K562 (cell line): Measurements from ENCODE around the gene TCEAL9. TPM values are rescaled to one million over a fixed set of nuclear protein-coding genes. Genes with fewer than 3 reads are reported as not detected.
A peak's percentile ranks its signal among the peaks of the same experiment; 100 is the strongest.

ENCODE experiments used
- ATAC-seq: fragments of 200-7000 bp; cut with Tn5 transposase; 3 replicates; pipeline ENCODE4 v1.9.1; 2020; ENCODE audit warnings: moderate library complexity
- BruUV-seq: library from RNA; stranded (reverse); fragments of 400-500 nt; replicated peaks from 2 replicates; lab custom pipeline; 2021; lab: Mats Ljungman, UMichigan
- CTCF ChIA-PET: fragments of 300-600 bp; formaldehyde crosslinking; extraction: SDS; loops from one replicate; lab custom pipeline; 2021; ENCODE audit warnings: low intra/inter-chr PET ratio; lab: Yijun Ruan, JAX
- POLR2A ChIA-PET: fragments of 300-600, 350-650 bp; sonication (Branson Sonifier 250); formaldehyde crosslinking; extraction: SDS; loops from one replicate; lab custom pipeline; 2021; ENCODE audit warnings: antibody characterized with exemption, inconsistent platforms; lab: Yijun Ruan, JAX
- DNase-seq, 4 experiments: peaks; one replicate each; pipeline versions ENCODE4 v3.0.0 to v3.0.0-alpha.2; 2011 to 2018; ENCODE audit warnings: low spot score in 3 of 4, mixed read lengths in 3 of 4; ENCODE audit errors: extremely low read depth in 1 of 4
- FAIRE-seq: peaks from 2 replicates; lab custom pipeline; 2011; peaks lifted over from hg19 to GRCh38; lab: Jason Lieb, UNC
- H2AFZ ChIP-seq: 2 replicates; pipeline ENCODE4 v1.6.0; 2011; ENCODE audit warnings: low read depth, low read length, control low read depth, inconsistent platforms
- H3K27ac ChIP-seq: fragments of 200-600 bp; 3 replicates; pipeline ENCODE4 v1.8.0; 2011; ENCODE audit warnings: low read depth, mild to moderate bottlenecking, control low read depth, inconsistent platforms, low read length, moderate library complexity, mixed read lengths; ENCODE audit errors: extremely low read depth
- H3K27me3 ChIP-seq, 2 experiments: fragments of 300-600 bp in 1 of 2; 2 replicates in 1 of 2; 3 replicates in 1 of 2; pipeline versions ENCODE4 v1.6.0 to v1.8.0; 2011; ENCODE audit warnings: inconsistent platforms in 2 of 2, low read length in 2 of 2, mild to moderate bottlenecking in 1 of 2, mixed read lengths in 1 of 2, moderate library complexity in 1 of 2; ENCODE audit not compliant: control insufficient read depth in 2 of 2, insufficient read depth in 2 of 2
- H3K36me3 ChIP-seq: fragments of 300-600 bp; 3 replicates; pipeline ENCODE4 v1.8.0; 2011; ENCODE audit warnings: mild to moderate bottlenecking, low read length, inconsistent platforms; ENCODE audit not compliant: control insufficient read depth, insufficient read depth
- H3K4me1 ChIP-seq, 2 experiments: fragments of 200-600 bp in 1 of 2; replicated peaks in 1 of 2; 2 replicates in 1 of 2; 3 replicates in 1 of 2; pipeline versions ENCODE4 v1.5.1 to v1.8.0; 2011; ENCODE audit warnings: inconsistent platforms in 2 of 2, low read length in 2 of 2, mild to moderate bottlenecking in 1 of 2, mixed read lengths in 1 of 2, moderate library complexity in 1 of 2; ENCODE audit not compliant: control insufficient read depth in 2 of 2, insufficient read depth in 2 of 2
- H3K4me2 ChIP-seq: 2 replicates; pipeline ENCODE4 v1.6.1; 2011; ENCODE audit warnings: low read length, control low read depth, inconsistent platforms, mixed read lengths; ENCODE audit not compliant: insufficient read depth
- H3K4me3 ChIP-seq: fragments of 200-600 bp; sonication (generic), shearing (Covaris generic); 2 replicates; pipeline ENCODE4 v1.5.1; 2016; ENCODE audit warnings: control low read depth, inconsistent platforms
- H3K79me2 ChIP-seq: fragments of 200-600 bp; 3 replicates; pipeline ENCODE4 v1.8.0; 2011; ENCODE audit warnings: low read length, inconsistent platforms; ENCODE audit not compliant: control insufficient read depth, insufficient read depth
- H3K9ac ChIP-seq, 2 experiments: 2 replicates each; pipeline versions ENCODE4 v1.6.0 to v1.6.1; 2011; ENCODE audit warnings: low read depth in 2 of 2, low read length in 2 of 2, control low read depth in 1 of 2, inconsistent platforms in 1 of 2, mild to moderate bottlenecking in 1 of 2, mixed read lengths in 1 of 2; ENCODE audit not compliant: insufficient read depth in 1 of 2
- H3K9me1 ChIP-seq: one replicate; pipeline ENCODE4 v1.6.0; 2011; ENCODE audit warnings: inconsistent platforms, mild to moderate bottlenecking, low read length, moderate library complexity; ENCODE audit not compliant: control insufficient read depth, insufficient read depth
- H3K9me3 ChIP-seq: replicated peaks from 2 replicates; pipeline ENCODE4 v1.5.1; 2011; ENCODE audit warnings: low read depth, low read length, inconsistent platforms; ENCODE audit not compliant: control insufficient read depth, insufficient read depth
- H4K20me1 ChIP-seq: replicated peaks from 2 replicates; pipeline ENCODE4 v1.6.1; 2011; ENCODE audit warnings: low read length, inconsistent platforms, mixed read lengths; ENCODE audit not compliant: control insufficient read depth, insufficient read depth
- ARID3B ChIP-seq: fragments of 250-450 bp; sonication (Bioruptor Pico); IDR thresholded peaks from 2 replicates; pipeline ENCODE4 v1.4.0; 2020; ENCODE audit warnings: borderline replicate concordance
- ARNT ChIP-seq, 2 experiments: fragments of 450-650 bp; IDR thresholded peaks; 2 replicates each; pipeline ENCODE4 v1.6.1; 2016; ENCODE audit warnings: mild to moderate bottlenecking in 1 of 2
- DDX20 ChIP-seq: fragments of 450-650 bp; IDR thresholded peaks from 2 replicates; pipeline ENCODE4 v1.6.1; 2016; ENCODE audit warnings: missing genetic modification characterization, low read depth, mild to moderate bottlenecking, missing compliant biosample characterization, moderate library complexity
- EGR1 ChIP-seq: fragments of 450-650 bp; conservative IDR thresholded peaks from 2 replicates; pipeline ENCODE4 v1.6.1; 2017; ENCODE audit warnings: mild to moderate bottlenecking
- FOXK2 ChIP-seq, 2 experiments: fragments of 450-650 bp; IDR thresholded peaks in 1 of 2; conservative IDR thresholded peaks in 1 of 2; 2 replicates each; pipeline ENCODE4 v1.6.1; 2016; ENCODE audit warnings: low read depth in 2 of 2, mild to moderate bottlenecking in 1 of 2
- HNRNPLL ChIP-seq: fragments of 200-400 bp; formaldehyde crosslinking; IDR thresholded peaks from 2 replicates; pipeline ENCODE4 v1.6.1; 2017; ENCODE audit warnings: low read length, low read depth, mild to moderate bottlenecking; ENCODE audit not compliant: poor library complexity, severe bottlenecking
- MXD1 ChIP-seq: fragments of 250-450 bp; sonication (Bioruptor Pico); IDR thresholded peaks from 2 replicates; pipeline ENCODE4 v1.8.0; 2021; ENCODE audit warnings: borderline replicate concordance, mild to moderate bottlenecking, moderate library complexity; ENCODE audit not compliant: poor library complexity, severe bottlenecking
- NFE2L1 ChIP-seq: fragments of 450-650 bp; IDR thresholded peaks from 2 replicates; pipeline ENCODE4 v1.6.1; 2016; ENCODE audit warnings: missing genetic modification characterization, low read depth, mild to moderate bottlenecking, missing compliant biosample characterization, moderate library complexity, borderline replicate concordance
- NFRKB ChIP-seq: fragments of 450-650 bp; IDR thresholded peaks from 2 replicates; pipeline ENCODE4 v1.6.1; 2016; ENCODE audit warnings: low read depth
- NKRF ChIP-seq: fragments of 450-650 bp; IDR thresholded peaks from 2 replicates; pipeline ENCODE4 v1.6.1; 2016; ENCODE audit warnings: borderline replicate concordance
- POLR2G ChIP-seq: fragments of 200-400 bp; formaldehyde crosslinking; IDR thresholded peaks from 2 replicates; pipeline ENCODE4 v1.6.1; 2017; ENCODE audit warnings: low read depth, mild to moderate bottlenecking, antibody characterized with exemption, low read length, moderate library complexity
- RBFOX2 ChIP-seq: fragments of 200-400 bp; formaldehyde crosslinking; IDR thresholded peaks from 2 replicates; pipeline ENCODE4 v1.6.1; 2017; ENCODE audit warnings: low read depth, mild to moderate bottlenecking, low read length, moderate library complexity
- TOE1 ChIP-seq, 2 experiments: fragments of 450-650 bp in 1 of 2; sonication (generic) in 1 of 2; formaldehyde crosslinking in 1 of 2; IDR thresholded peaks; 2 replicates each; pipeline versions ENCODE4 v1.7.1 to v1.8.0; 2016 to 2022; ENCODE audit warnings: borderline replicate concordance in 2 of 2, mild to moderate bottlenecking in 2 of 2, antibody characterized with exemption in 1 of 2, inconsistent platforms in 1 of 2, low read depth in 1 of 2, missing genetic modification reagents in 1 of 2, moderate library complexity in 1 of 2
- USF1 ChIP-seq: sonication (generic); formaldehyde crosslinking; IDR thresholded peaks from 2 replicates; pipeline ENCODE4 v1.9.0; 2022; ENCODE audit warnings: mild to moderate bottlenecking, missing genetic modification reagents
- ZSCAN32 ChIP-seq: fragments of 450-650 bp; formaldehyde crosslinking; IDR thresholded peaks from 2 replicates; pipeline ENCODE4 v1.4.0; 2020; ENCODE audit warnings: mild to moderate bottlenecking, moderate library complexity
- WGBS: fragments of 100-300 bp; shearing (Covaris generic); methylation state at CpG from one replicate; pipeline ENCODE4 v1.1.6; 2016; ENCODE audit warnings: low coverage, mixed read lengths; ENCODE audit not compliant: insufficient coverage; ENCODE audit errors: missing lambda C conversion rate; 5-methylcytosine and 5-hydroxymethylcytosine counted together
- in situ Hi-C: fragments of 300-500 bp; cut with MboI; formaldehyde crosslinking; loops from 4 replicates; pipeline ENCODE4 v1.15.0; 2018; ENCODE audit warnings: inconsistent platforms, mixed read lengths
- intact Hi-C: fragments of 100-400 bp; cut with micrococcal nuclease; formaldehyde crosslinking; loops from 2 replicates; pipeline ENCODE4 v1.14.2; 2022
- polyA plus RNA-seq, 8 experiments: library from polyadenylated mRNA; depleted of rRNA in 4 of 8; stranded (reverse) in 5 of 8; unstranded in 3 of 8; fragments of >200 nt; fragmentation: Nextera tagmentation in 2 of 8; fragmentation: Illumina TruSeq in 1 of 8; extraction: Ambion mirVana in 2 of 8; extraction: Trizol in 1 of 8; gene quantifications; 2 replicates each; pipeline versions ENCODE4 v1.2.1 to v1.2.3, GENCODE V29; 2011 to 2014; ENCODE audit warnings: inconsistent platforms in 1 of 8, missing spikeins in 1 of 8
- total RNA-seq, 7 experiments: library from RNA; depleted of rRNA in 6 of 7; stranded (reverse); fragments of >200 nt in 6 of 7; fragmentation: Illumina TruSeq in 2 of 7; extraction: Trizol in 2 of 7; gene quantifications; 2 replicates each; pipeline versions ENCODE4 v1.2.1 to v1.2.3, GENCODE V29; 2011 to 2021; ENCODE audit warnings: low replicate concordance in 1 of 7

TCEAL9 gene
- total and polyA plus RNA-seq, 9 of the 15 experiments (the other 6 are each of a cell fraction or from before 2014, with no cell fraction given), result 16.2 to 106 (median 69.6) TPM

- H3K9ac ChIP-seq, result peak within 1 kb of the TSS; percentile 54 to 89; a peak in 3 of 4 replicates
- H3K9me1 ChIP-seq, result no peaks in the 10 kb centered on the region
- H3K27ac ChIP-seq, result no peak within 1 kb of the TSS
- no peaks in the 10 kb centered on the region for H3K79me2 ChIP-seq
- H3K4me3 ChIP-seq, result peak within 1 kb of the TSS; percentile 60
- ChIA-PET POLR2A (no interaction called here), CTCF (no interaction called here)
- H3K27me3 ChIP-seq, result no peaks in the 10 kb centered on the region
- H3K9me3 ChIP-seq, result no peaks in the 10 kb centered on the region
- peak; percentile 40 for FAIRE-seq
- H3K4me2 ChIP-seq, result peak within 1 kb of the TSS; percentile 82
- H4K20me1 ChIP-seq, result no peaks in the 10 kb centered on the region
- ATAC-seq, result peak; percentile 99
- H2AFZ ChIP-seq, result peak within 1 kb of the TSS; percentile 92
- H3K36me3 ChIP-seq, result no peaks in the 10 kb centered on the region
- DNase-seq, result peak; percentile 68 to 82 (median 74)
- intact Hi-C loops, result no loop called here
- in situ Hi-C loops, result no loop called here
- 1% methylated on average over 40 of the region's 52 CpGs for WGBS
- no TSS peak for BruUV-seq
- H3K4me1 ChIP-seq, result peaks cover 0 to 11% of the 10 kb centered on the region in 2 experiments; a peak in 2 of 5 replicates
- TF ChIP-seq FOXK2 (conservative IDR thresholded peaks at IDR 0.05 in 1 of 2, IDR thresholded peaks at IDR 0.05 in 1 of 2; ENCODE audit: low read depth in 2 of 2), result peak; percentile 83 to 84
- peak; percentile 72 for TF ChIP-seq EGR1
- no peak for TF ChIP-seq NFE2L1 (tag)
- no peak for TF ChIP-seq MXD1
- peak; percentile 88 for TF ChIP-seq HNRNPLL
- no peak for TF ChIP-seq ARID3B
- peak; percentile 90 for TF ChIP-seq POLR2G
- TF ChIP-seq RBFOX2, result peak; percentile 94
- no peak for TF ChIP-seq ARNT (IDR thresholded peaks at IDR 0.05)
- TF ChIP-seq NKRF, result peak; percentile 18; the same call in 1 of the 2 replicates
- TF ChIP-seq USF1, result peak; percentile 95
- TF ChIP-seq NFRKB, result no peak
- TF ChIP-seq DDX20 (tag), result no peak
- TF ChIP-seq TOE1 (IDR thresholded peaks at IDR 0.05; ENCODE audit: borderline replicate concordance), result peak; percentile 24; the same call in 1 of the 2 replicates
- TF ChIP-seq TOE1 (CRISPR knock-in tag; IDR thresholded peaks at IDR 0.05; ENCODE audit: borderline replicate concordance, low read depth), result no peak
- no peak for TF ChIP-seq ZSCAN32
These were observed 45.5 kb upstream of the TCEAL9 start, which contains the start of gene BEX2 for GRCh38 chrX:103310555-103311398. Gene BEX2, minus strand, starts transcription at chrX:103310990. Its CDS starts 1,014 bp downstream, at chrX:103309976.
